Activated naive CD4-positive, alpha-beta T cell treated with anti-CD3 and anti-CD28 coated beads for 36 hours (primary cell): ENCODE results near the gene PNMA6E. TPM values are rescaled to one million over a fixed set of nuclear protein-coding genes. Genes with fewer than 3 reads are reported as not detected.

Source experiments
- CTCF ChIA-PET: fragments of 350-600 bp; sonication (Branson Sonifier 250); formaldehyde crosslinking; loops from one replicate; lab custom pipeline; 2021; ENCODE audit warnings: antibody characterized with exemption; lab: Charles Lee
- DNase-seq: peaks from one replicate; pipeline ENCODE4 v3.0.0-alpha.2; 2020
- H3K27ac Mint-ChIP-seq: one replicate; pipeline ENCODE4 v1.8.0; 2021; ENCODE audit warnings: mild to moderate bottlenecking, mixed read lengths
- H3K27me3 Mint-ChIP-seq: one replicate; pipeline ENCODE4 v1.8.0; 2021; ENCODE audit warnings: low read depth, mixed read lengths
- H3K36me3 Mint-ChIP-seq: one replicate; pipeline ENCODE4 v1.8.0; 2021; ENCODE audit warnings: low read depth, mixed read lengths
- H3K4me1 Mint-ChIP-seq: one replicate; pipeline ENCODE4 v1.8.0; 2021; ENCODE audit warnings: low read depth, mixed read lengths
- H3K4me3 Mint-ChIP-seq: one replicate; pipeline ENCODE4 v1.8.0; 2021; ENCODE audit warnings: mild to moderate bottlenecking, moderate library complexity, mixed read lengths
- H3K9me3 Mint-ChIP-seq: one replicate; pipeline ENCODE4 v1.8.0; 2021; ENCODE audit warnings: mixed read lengths
- intact Hi-C: fragments of 100-400 bp; cut with micrococcal nuclease; formaldehyde crosslinking; loops from one replicate; pipeline ENCODE4 v1.15.1; 2023
- total RNA-seq, 2 experiments: library from RNA; stranded (reverse); gene quantifications; one replicate each; pipeline ENCODE4 v1.2.3, GENCODE V29; 2021

Gene PNMA6E
- total RNA-seq, 2 experiments from 2014 or later = not detected

DNA sequence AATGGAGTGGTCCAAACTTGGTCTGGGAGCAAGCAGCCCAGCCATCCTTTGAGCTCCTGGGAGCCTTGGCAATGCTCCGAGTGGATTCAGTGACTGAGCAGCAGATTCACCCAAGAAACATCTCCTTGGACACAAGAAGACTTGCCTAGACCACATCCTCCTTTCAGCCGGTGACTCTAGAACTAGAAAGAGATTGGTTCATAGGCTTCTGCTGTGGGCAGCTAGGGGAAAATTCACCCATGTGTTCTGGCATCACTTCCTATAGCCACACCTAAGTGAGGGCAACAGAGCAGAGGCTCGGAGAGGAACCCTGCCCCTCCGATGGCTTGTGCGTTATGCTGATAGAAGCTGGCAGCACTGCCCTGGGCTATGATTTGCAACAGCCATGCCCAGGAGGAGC lies 51.2 kb downstream of the PNMA6E start:
- H3K36me3 Mint-ChIP-seq = peaks cover 17% of the 10 kb centered on the region
- H3K27ac Mint-ChIP-seq = no peak overlapping the region
- H3K9me3 Mint-ChIP-seq = no peaks in the 10 kb centered on the region
- CTCF ChIA-PET = no interaction called here
- no peak overlapping the region for H3K4me3 Mint-ChIP-seq
- intact Hi-C loops = no loop called here
- no peak for DNase-seq
- peaks cover 4% of the 10 kb centered on the region for H3K4me1 Mint-ChIP-seq
- H3K27me3 Mint-ChIP-seq = no peaks in the 10 kb centered on the region

DNA sequence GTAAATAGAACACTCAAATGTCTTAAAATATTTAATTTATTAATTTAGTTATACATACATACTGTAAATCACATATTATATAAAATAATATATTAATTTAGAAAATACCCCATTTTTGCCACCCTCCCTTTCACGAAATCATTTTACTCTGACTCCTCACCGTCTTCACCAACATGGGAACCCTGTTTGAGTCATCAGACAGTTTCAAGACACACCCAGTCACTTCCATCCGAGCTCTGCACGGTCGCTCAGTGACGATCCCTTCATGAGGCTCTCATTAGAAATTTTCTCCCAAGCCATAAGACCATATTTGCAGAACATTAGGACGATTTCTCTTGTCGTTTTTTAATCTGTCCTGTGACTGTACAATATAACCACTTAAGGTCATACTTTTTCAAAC lies 52.7 kb downstream of the PNMA6E start:
- Mint-ChIP-seq H3K4me1 (peaks cover 13% of the 10 kb centered on the region), H3K36me3 (peaks cover 29% of the 10 kb centered on the region)

DNA sequence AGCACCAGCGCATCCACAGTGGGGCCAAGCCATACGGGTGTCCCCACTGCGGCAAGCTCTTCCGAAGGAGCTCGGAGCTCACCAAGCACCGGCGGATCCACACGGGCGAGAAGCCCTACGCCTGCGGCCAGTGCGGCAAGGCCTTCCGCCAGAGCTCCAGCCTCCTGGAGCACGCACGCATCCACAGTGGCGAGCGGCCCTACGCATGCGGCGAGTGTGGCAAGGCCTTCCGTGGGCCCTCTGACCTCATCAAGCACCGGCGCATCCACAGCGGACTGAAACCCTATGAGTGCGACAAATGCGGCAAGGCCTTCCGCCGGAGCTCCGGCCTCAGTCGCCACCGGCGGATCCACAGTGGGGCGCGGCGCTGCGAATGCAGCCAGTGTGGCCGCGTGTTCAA lies 53.6 kb downstream of the PNMA6E start:
- peaks cover 22% of the 10 kb centered on the region for H3K4me1 Mint-ChIP-seq
- H3K4me3 Mint-ChIP-seq = no peak overlapping the region
- CTCF ChIA-PET = no interaction called here
- H3K9me3 Mint-ChIP-seq = no peaks in the 10 kb centered on the region
- intact Hi-C loops = no loop called here
- H3K27me3 Mint-ChIP-seq = no peaks in the 10 kb centered on the region
- peaks cover 29% of the 10 kb centered on the region for H3K36me3 Mint-ChIP-seq
- DNase-seq = no peak
- H3K27ac Mint-ChIP-seq = no peak overlapping the region

More for the DNA sequence above, 52.7 kb downstream of the PNMA6E start:
- no peak overlapping the region for H3K4me3 Mint-ChIP-seq
- CTCF ChIA-PET = no interaction called here
- no peak for DNase-seq
- H3K27me3 Mint-ChIP-seq = no peaks in the 10 kb centered on the region
- intact Hi-C loops = no loop called here
- H3K9me3 Mint-ChIP-seq = no peaks in the 10 kb centered on the region
- H3K27ac Mint-ChIP-seq = no peak overlapping the region

Other genes starting within 250 kb of the PNMA6E start
- gene MAGEA1, start 222.1 kb downstream of the PNMA6E start, total RNA-seq = not detected
- not detected for gene PNMA6F, start 79.6 kb downstream of the PNMA6E start, total RNA-seq
- 10 to 100 TPM; 10.8 to 11.5 TPM for gene ZNF275, start 67.2 kb downstream of the PNMA6E start, total RNA-seq
- under 1 TPM; 0.59 to 0.74 TPM for gene ZFP92, start 10.1 kb upstream of the PNMA6E start, total RNA-seq
- gene TREX2, start 44.7 kb upstream of the PNMA6E start, total RNA-seq = 1 to 10 TPM; 1.0 to 1.2 TPM
- gene HAUS7, start 69.2 kb upstream of the PNMA6E start, total RNA-seq = 10 to 100 TPM; 63.5 to 68.5 TPM
- not detected for gene BGN, start 93.6 kb upstream of the PNMA6E start, total RNA-seq
- gene ATP2B3, start 116.3 kb upstream of the PNMA6E start, total RNA-seq = not detected
- gene CCNQ, start 197.8 kb upstream of the PNMA6E start, total RNA-seq = 10 to 100 TPM; 13.4 to 15.1 TPM
- gene DUSP9, start 245.9 kb upstream of the PNMA6E start, total RNA-seq = under 1 TPM in 1 of 2 experiments, not detected in 1; 0.36 TPM